Natural killer cell treated with Interleukin-12 subunit alpha and Interleukin-12 subunit beta and Interleukin-15 and Interleukin-18, amount 100 ng/mL, for 72 hours (primary cell): ENCODE data around the gene ZSCAN21. TPM values are rescaled to one million over a fixed set of nuclear protein-coding genes. Genes with fewer than 3 reads are reported as not detected.
"Not testable (repeated sequence)": the region's sequence is repeated elsewhere in the genome, so short reads cannot be mapped to it uniquely, and the experiment has no call there.

Experiments
- ATAC-seq, 2 donors: fragments of 150-1000 bp; cut with Tn5 transposase in 1 of 2; sonication (Bioruptor Pico), chemical (Tn5 transposase) in 1 of 2; 2 replicates each; pipeline ENCODE4 v1.10.0; 2021
- DNase-seq: peaks from one replicate; pipeline ENCODE4 v3.0.0; 2022; ENCODE audit warnings: low spot score
- H3K27ac Mint-ChIP-seq, 2 donors: 1 replicate in 1 of 2; 2 replicates in 1 of 2; pipeline ENCODE4 v1.8.0; 2022; ENCODE audit warnings: mixed read lengths in 2 of 2, mild to moderate bottlenecking in 1 of 2, moderate library complexity in 1 of 2
- H3K27me3 Mint-ChIP-seq, 2 donors: 1 replicate in 1 of 2; 2 replicates in 1 of 2; pipeline ENCODE4 v1.8.0; 2022; ENCODE audit warnings: mixed read lengths in 2 of 2
- H3K36me3 Mint-ChIP-seq: one replicate; pipeline ENCODE4 v1.8.0; 2022; ENCODE audit warnings: mixed read lengths
- H3K4me1 Mint-ChIP-seq, 2 donors: 1 replicate in 1 of 2; 2 replicates in 1 of 2; pipeline ENCODE4 v1.8.0; 2022; ENCODE audit warnings: low read depth in 2 of 2, mixed read lengths in 2 of 2, mild to moderate bottlenecking in 1 of 2
- H3K4me3 Mint-ChIP-seq: one replicate; pipeline ENCODE4 v1.8.0; 2022; ENCODE audit warnings: mixed read lengths
- H3K9me3 Mint-ChIP-seq: 2 replicates; pipeline ENCODE4 v1.8.0; 2022; ENCODE audit warnings: mixed read lengths
- total RNA-seq, 2 donors: library from RNA; stranded (reverse); gene quantifications; one replicate each; pipeline ENCODE4 v1.2.3, GENCODE V29; 2022

Gene ZSCAN21
- total RNA-seq: 10 to 100 TPM in 1 of 2 donors, 1 to 10 TPM in 1; 8.7 to 11.0 TPM

- H3K9me3 Mint-ChIP-seq: no peaks in the 10 kb centered on the region
- no peaks in the 10 kb centered on the region for H3K36me3 Mint-ChIP-seq
- H3K4me1 Mint-ChIP-seq: peaks cover 7 to 19% of the 10 kb centered on the region in 2 donors
- H3K27me3 Mint-ChIP-seq: no peaks in the 10 kb centered on the region
- ATAC-seq (peak; percentile 97), DNase-seq (peak; percentile 82)
- peak within 1 kb of the TSS; percentile 87 for H3K4me3 Mint-ChIP-seq
- peak within 1 kb of the TSS; percentile 70 to 93 for H3K27ac Mint-ChIP-seq
Observed at GRCh38 chr7:100049441-100050291, at the start of gene ZSCAN21. Gene ZSCAN21, plus strand, starts transcription at chr7:100049774. Its CDS starts 7,233 bp downstream, at chr7:100057007.

GRCh38 chr7:100000239-100000638 lies 49.3 kb upstream of the ZSCAN21 start:
- Mint-ChIP-seq H3K27ac (no peak overlapping the region), H3K36me3 (no peaks in the 10 kb centered on the region)
- ATAC-seq: no peak

GRCh38 chr7:100003711-100004661 lies 45.6 kb upstream of the ZSCAN21 start:
- Mint-ChIP-seq H3K27me3 (no peaks in the 10 kb centered on the region), H3K36me3 (no peaks in the 10 kb centered on the region), H3K4me3 (no peak overlapping the region), H3K4me1 (no peaks in the 10 kb centered on the region), H3K9me3 (no peaks in the 10 kb centered on the region), H3K27ac (no peak overlapping the region)
- ATAC-seq: no peak
- DNase-seq: no peak

More at GRCh38 chr7:100000239-100000638, 49.3 kb upstream of the ZSCAN21 start:
- no peak for DNase-seq
- Mint-ChIP-seq H3K27me3 (peaks cover 0 to 3% of the 10 kb centered on the region in 2 donors), H3K9me3 (no peaks in the 10 kb centered on the region), H3K4me3 (no peak overlapping the region), H3K4me1 (peaks cover 10 to 13% of the 10 kb centered on the region in 2 donors)

- no peak overlapping the region for H3K27ac Mint-ChIP-seq
- ATAC-seq (no peak), DNase-seq (no peak)
- H3K36me3 Mint-ChIP-seq: no peaks in the 10 kb centered on the region
- H3K4me3 Mint-ChIP-seq: no peak overlapping the region
- H3K9me3 Mint-ChIP-seq: no peaks in the 10 kb centered on the region
- peaks cover 5 to 6% of the 10 kb centered on the region in 2 donors for H3K27me3 Mint-ChIP-seq
- H3K4me1 Mint-ChIP-seq: no peaks in the 10 kb centered on the region
Observed at GRCh38 chr7:100007887-100008286, 41.7 kb upstream of the ZSCAN21 start.

GRCh38 chr7:100008525-100008924 lies 41.0 kb upstream of the ZSCAN21 start:
- peak overlapping the region in 1 of 2 donors; percentile 50 for H3K27ac Mint-ChIP-seq
- ATAC-seq: no peak
- no peaks in the 10 kb centered on the region for H3K36me3 Mint-ChIP-seq

GRCh38 chr7:100009952-100010351 lies 39.6 kb upstream of the ZSCAN21 start:
- not testable (repeated sequence) for H3K4me3 Mint-ChIP-seq, H3K27ac Mint-ChIP-seq, H3K4me1 Mint-ChIP-seq, DNase-seq, H3K9me3 Mint-ChIP-seq, ATAC-seq, H3K27me3 Mint-ChIP-seq, H3K36me3 Mint-ChIP-seq

More at GRCh38 chr7:100008525-100008924, 41.0 kb upstream of the ZSCAN21 start:
- H3K9me3 Mint-ChIP-seq: no peaks in the 10 kb centered on the region
- peaks cover 5 to 6% of the 10 kb centered on the region in 2 donors for H3K27me3 Mint-ChIP-seq
- H3K4me1 Mint-ChIP-seq: no peaks in the 10 kb centered on the region
- H3K4me3 Mint-ChIP-seq: no peak overlapping the region
- DNase-seq: no peak

- DNase-seq (no peak), ATAC-seq (no peak)
- H3K36me3 Mint-ChIP-seq: no peaks in the 10 kb centered on the region
- peaks cover 5 to 6% of the 10 kb centered on the region in 2 donors for H3K27me3 Mint-ChIP-seq
- H3K4me3 Mint-ChIP-seq: no peak overlapping the region
- no peaks in the 10 kb centered on the region for H3K9me3 Mint-ChIP-seq
- no peak overlapping the region for H3K27ac Mint-ChIP-seq
- peaks cover 0 to 6% of the 10 kb centered on the region in 2 donors for H3K4me1 Mint-ChIP-seq
Observed at GRCh38 chr7:100010901-100011300, 38.7 kb upstream of the ZSCAN21 start.

GRCh38 chr7:100011516-100011915 lies 38.1 kb upstream of the ZSCAN21 start:
- ATAC-seq (no peak), DNase-seq (no peak)
- H3K9me3 Mint-ChIP-seq: no peaks in the 10 kb centered on the region
- H3K4me3 Mint-ChIP-seq: no peak overlapping the region
- H3K36me3 Mint-ChIP-seq: peaks cover 6% of the 10 kb centered on the region
- H3K27me3 Mint-ChIP-seq: peaks cover 5 to 6% of the 10 kb centered on the region in 2 donors
- peaks cover 6 to 12% of the 10 kb centered on the region in 2 donors for H3K4me1 Mint-ChIP-seq
- H3K27ac Mint-ChIP-seq: no peak overlapping the region

DNA sequence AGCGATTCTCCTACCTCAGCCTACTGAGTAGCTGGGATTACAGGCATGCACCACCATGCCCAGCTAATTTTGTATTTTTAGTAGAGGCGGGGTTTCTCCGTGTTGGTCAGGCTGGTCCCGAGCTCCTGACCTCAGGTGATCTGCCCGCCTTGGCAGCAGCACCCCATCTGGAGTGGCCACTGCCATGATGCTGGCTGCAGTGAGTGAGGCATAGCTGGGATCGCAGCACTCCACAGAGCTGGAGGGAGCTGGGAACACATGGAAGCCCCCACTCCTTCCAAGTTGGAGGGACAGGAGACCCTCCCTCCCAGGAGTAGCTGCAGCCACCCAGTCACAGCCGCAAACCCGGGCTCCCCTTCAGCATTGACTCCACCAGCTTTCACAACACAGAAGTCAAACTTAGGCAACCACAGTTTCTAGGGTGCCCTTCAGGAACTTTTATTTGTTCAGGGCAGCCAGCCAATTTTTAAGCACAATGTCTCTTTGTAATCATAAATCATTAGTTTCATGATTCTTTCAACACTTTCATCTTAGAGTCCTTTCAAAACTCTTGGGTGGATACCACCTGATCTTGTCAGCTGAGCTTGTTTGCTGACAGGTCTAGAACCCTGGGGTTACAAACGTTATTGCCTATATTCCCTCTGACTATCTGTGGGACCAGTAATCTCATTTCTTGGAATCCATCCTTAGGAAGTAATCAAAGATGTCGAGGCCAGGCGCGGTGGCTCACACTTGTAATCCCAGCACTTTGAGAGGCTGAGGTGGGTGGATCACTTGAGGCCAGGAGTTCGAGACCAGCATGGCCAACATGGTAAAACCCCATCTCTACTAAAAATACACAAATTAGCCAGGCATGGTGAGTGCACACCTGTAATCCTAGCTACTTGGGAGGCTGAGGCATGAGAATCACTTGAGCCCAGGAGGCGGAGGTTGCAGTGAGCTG lies 36.9 kb upstream of the ZSCAN21 start:
- not testable (repeated sequence) for DNase-seq, H3K36me3 Mint-ChIP-seq, H3K27ac Mint-ChIP-seq, H3K9me3 Mint-ChIP-seq, ATAC-seq, H3K27me3 Mint-ChIP-seq, H3K4me3 Mint-ChIP-seq
- H3K4me1 Mint-ChIP-seq: peaks cover 12 to 20% of the 10 kb centered on the region in 2 donors

GRCh38 chr7:100013328-100013676 lies 36.3 kb upstream of the ZSCAN21 start:
- no peak for ATAC-seq
- H3K4me1 Mint-ChIP-seq: peaks cover 15 to 25% of the 10 kb centered on the region in 2 donors
- H3K36me3 Mint-ChIP-seq: peaks cover 12% of the 10 kb centered on the region
- H3K9me3 Mint-ChIP-seq: no peaks in the 10 kb centered on the region
- peaks cover 5 to 6% of the 10 kb centered on the region in 2 donors for H3K27me3 Mint-ChIP-seq
- no peak overlapping the region for H3K27ac Mint-ChIP-seq
- H3K4me3 Mint-ChIP-seq: no peak overlapping the region
- DNase-seq: no peak

GRCh38 chr7:100015232-100016214 lies 34.1 kb upstream of the ZSCAN21 start, which contains the start of gene ZKSCAN1:
Gene ZKSCAN1, plus strand, starts transcription at chr7:100015596. Its CDS starts 7,911 bp downstream, at chr7:100023507.
- Mint-ChIP-seq H3K9me3 (no peaks in the 10 kb centered on the region), H3K27me3 (peaks cover 5 to 6% of the 10 kb centered on the region in 2 donors), H3K27ac (peak within 1 kb of the TSS; percentile 92 to 96), H3K4me1 (peaks cover 28 to 33% of the 10 kb centered on the region in 2 donors), H3K36me3 (peaks cover 12% of the 10 kb centered on the region), H3K4me3 (peak within 1 kb of the TSS; percentile 97)
- DNase-seq: peak; percentile 90
- ATAC-seq: peak; percentile 99
